ENCODE results near the gene ZNF101. TPM values are rescaled to one million over a fixed set of nuclear protein-coding genes. Genes with fewer than 3 reads are reported as not detected.

The ZNF101 gene
- total RNA-seq, 3 donors from 2014 or later: 4.8 to 32.8 (median 16.7) TPM

- TF ChIP-seq POLR2A (IDR thresholded peaks at IDR 0.05): no peak
- no peak for TF ChIP-seq CTCF (IDR thresholded peaks at IDR 0.05)
- TF ChIP-seq POLR2AphosphoS5 (IDR thresholded peaks at IDR 0.05): no peak
- Histone ChIP-seq H3K4me1 (no peaks in the 10 kb centered on the region), H3K9me3 (no peaks in the 10 kb centered on the region), H3K4me3 (no peak overlapping the region), H3K27me3 (no peaks in the 10 kb centered on the region), H3K27ac (no peak overlapping the region), H3K36me3 (no peaks in the 10 kb centered on the region)
- intact Hi-C loops (cut with DNase I; ENCODE audit: low total_unique reads): no loop called here
- DNase-seq (ENCODE audit: low spot score in 2 of 2): no peak
Measured at GRCh38 chr19:19630062-19630414, 38.6 kb upstream of the ZNF101 start.

GRCh38 chr19:19630426-19630825 is 38.2 kb upstream of the ZNF101 start:
- H3K4me1 ChIP-seq: no peaks in the 10 kb centered on the region
- no peak for TF ChIP-seq CTCF (IDR thresholded peaks at IDR 0.05)
- TF ChIP-seq POLR2A (IDR thresholded peaks at IDR 0.05): no peak
- TF ChIP-seq POLR2AphosphoS5 (IDR thresholded peaks at IDR 0.05): no peak

GRCh38 chr19:19631346-19631745 is 37.3 kb upstream of the ZNF101 start:
- TF ChIP-seq POLR2A (IDR thresholded peaks at IDR 0.05): no peak
- TF ChIP-seq CTCF (IDR thresholded peaks at IDR 0.05): no peak
- no peak for TF ChIP-seq POLR2AphosphoS5 (IDR thresholded peaks at IDR 0.05)
- Histone ChIP-seq H3K27me3 (no peaks in the 10 kb centered on the region), H3K27ac (no peak overlapping the region), H3K4me1 (no peaks in the 10 kb centered on the region), H3K4me3 (no peak overlapping the region), H3K36me3 (no peaks in the 10 kb centered on the region), H3K9me3 (no peaks in the 10 kb centered on the region)
- intact Hi-C loops (cut with DNase I; ENCODE audit: low total_unique reads): no loop called here
- DNase-seq (ENCODE audit: low spot score in 2 of 2): no peak

More at GRCh38 chr19:19630426-19630825, 38.2 kb upstream of the ZNF101 start:
- no peaks in the 10 kb centered on the region for H3K36me3 ChIP-seq
- H3K4me3 ChIP-seq: no peak overlapping the region
- no peaks in the 10 kb centered on the region for H3K9me3 ChIP-seq
- H3K27me3 ChIP-seq: no peaks in the 10 kb centered on the region
- no peak overlapping the region for H3K27ac ChIP-seq
- intact Hi-C loops (cut with DNase I; ENCODE audit: low total_unique reads): no loop called here
- DNase-seq (ENCODE audit: low spot score in 2 of 2): no peak

GRCh38 chr19:19632661-19633060 is 36.0 kb upstream of the ZNF101 start:
- intact Hi-C loops (cut with DNase I; ENCODE audit: low total_unique reads): no loop called here
- Histone ChIP-seq H3K27ac (no peak overlapping the region), H3K4me1 (no peaks in the 10 kb centered on the region), H3K36me3 (no peaks in the 10 kb centered on the region), H3K9me3 (no peaks in the 10 kb centered on the region), H3K4me3 (no peak overlapping the region), H3K27me3 (no peaks in the 10 kb centered on the region)
- DNase-seq (ENCODE audit: low spot score in 2 of 2): no peak
- TF ChIP-seq POLR2A (IDR thresholded peaks at IDR 0.05): no peak

GRCh38 chr19:19633711-19634515 is 34.7 kb upstream of the ZNF101 start:
- intact Hi-C loops (cut with DNase I; ENCODE audit: low total_unique reads): no loop called here
- Histone ChIP-seq H3K27me3 (no peaks in the 10 kb centered on the region), H3K9me3 (no peaks in the 10 kb centered on the region), H3K36me3 (no peaks in the 10 kb centered on the region), H3K27ac (no peak overlapping the region), H3K4me1 (no peaks in the 10 kb centered on the region), H3K4me3 (no peak overlapping the region)
- DNase-seq (ENCODE audit: low spot score in 2 of 2): no peak
- TF ChIP-seq POLR2AphosphoS5 (IDR thresholded peaks at IDR 0.05): no peak
- no peak for TF ChIP-seq CTCF (IDR thresholded peaks at IDR 0.05)
- no peak for TF ChIP-seq POLR2A (IDR thresholded peaks at IDR 0.05)

Data from breast epithelium (tissue), 4 donors.